Stimulated activated CD8-positive, alpha-beta memory T cell treated with anti-CD3 and anti-CD28 coated beads, Interleukin-7, amount 100 ng/mL, for 48 hours (primary cell): ENCODE results near the gene B3GNT7.
"Not testable (repeated sequence)": the region's sequence is repeated elsewhere in the genome, so short reads cannot be mapped to it uniquely, and the experiment has no call there.

Experiments used
- DNase-seq, 2 donors: peaks; one replicate each; pipeline ENCODE4 v3.0.0-alpha.2; 2020; ENCODE audit warnings: low read depth in 1 of 2; ENCODE audit errors: extremely low read depth in 1 of 2

The B3GNT7 gene

DNA sequence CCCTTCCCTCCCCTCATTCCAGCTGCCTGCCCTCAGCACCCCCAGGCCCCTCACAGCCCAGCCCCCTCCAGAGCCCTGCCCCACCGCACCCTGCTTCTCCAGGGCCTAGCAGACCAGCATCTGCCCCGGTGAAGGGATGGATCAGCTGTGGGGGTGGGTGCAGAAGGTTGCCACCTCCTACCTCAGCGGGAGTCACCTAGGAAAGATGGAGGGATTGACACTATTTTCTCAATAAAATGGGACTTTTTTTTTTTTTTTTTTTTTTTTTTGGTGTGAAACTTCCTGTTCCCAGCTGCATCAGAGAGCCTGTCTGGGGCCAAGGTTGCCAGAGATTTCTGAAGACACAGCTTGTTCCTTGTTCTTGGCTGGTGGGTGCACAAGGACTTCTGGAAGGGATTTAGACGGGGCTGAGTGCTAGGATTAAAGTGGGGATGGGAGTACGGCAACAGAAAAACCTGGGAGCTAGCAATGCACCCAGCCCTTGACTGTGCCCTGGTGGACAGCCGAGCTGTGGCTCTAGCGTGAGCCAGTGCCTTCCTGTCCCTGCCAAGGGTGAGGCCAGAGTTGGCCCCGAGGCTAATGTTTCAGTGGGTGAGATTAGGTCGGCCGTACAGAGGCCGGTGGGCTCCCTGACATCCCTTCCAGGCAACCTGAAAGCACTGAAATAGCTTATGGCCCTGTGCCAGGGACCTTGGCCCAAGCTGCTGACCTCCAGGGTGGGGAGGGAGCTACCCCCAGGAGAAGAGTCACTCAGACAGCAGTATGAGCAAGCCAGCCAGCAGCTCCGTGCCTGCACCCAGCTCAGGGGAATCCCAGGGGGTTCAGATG is 4.6 kb downstream of the B3GNT7 start:
- no peak for DNase-seq

DNA sequence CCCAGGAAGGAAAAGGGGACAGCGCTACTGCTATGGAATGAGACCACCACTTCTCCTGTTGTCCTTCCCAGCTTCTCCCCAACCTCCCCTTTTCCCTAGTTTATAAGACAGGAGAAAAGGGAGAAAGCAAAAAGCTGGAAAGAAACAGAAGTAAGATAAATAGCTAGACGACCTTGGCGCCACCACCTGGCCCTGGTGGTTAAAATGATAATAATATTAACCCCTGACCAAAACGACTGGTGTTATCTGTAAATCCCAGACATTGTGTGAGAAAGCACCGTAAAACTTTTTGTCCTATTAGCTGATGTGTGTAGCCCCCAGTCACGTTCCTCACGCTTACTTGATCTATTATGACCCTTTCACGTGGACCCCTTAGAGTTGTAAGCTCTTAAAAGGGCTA is 5.2 kb downstream of the B3GNT7 start:
- DNase-seq, result not testable (repeated sequence)

DNA sequence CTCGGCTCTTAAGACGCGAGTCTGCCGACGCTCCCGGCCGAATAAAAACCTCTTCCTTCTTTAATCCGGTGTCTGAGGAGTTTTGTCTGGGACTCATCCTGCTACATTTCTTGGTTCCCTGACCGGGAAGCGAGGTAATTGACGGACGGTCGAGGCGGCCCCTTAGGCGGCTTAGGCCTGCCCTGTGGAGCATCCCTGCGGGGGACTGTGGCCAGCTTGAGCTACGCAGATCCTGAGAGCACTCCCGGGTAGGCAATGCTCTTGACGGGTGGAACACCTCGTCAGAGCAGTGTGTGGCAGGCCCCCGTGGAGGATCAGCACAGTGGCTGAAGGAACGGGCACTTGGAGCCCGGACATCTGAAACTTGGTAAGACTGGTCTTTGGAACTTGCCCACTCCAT is 5.6 kb downstream of the B3GNT7 start:
- DNase-seq, result not testable (repeated sequence)

DNA sequence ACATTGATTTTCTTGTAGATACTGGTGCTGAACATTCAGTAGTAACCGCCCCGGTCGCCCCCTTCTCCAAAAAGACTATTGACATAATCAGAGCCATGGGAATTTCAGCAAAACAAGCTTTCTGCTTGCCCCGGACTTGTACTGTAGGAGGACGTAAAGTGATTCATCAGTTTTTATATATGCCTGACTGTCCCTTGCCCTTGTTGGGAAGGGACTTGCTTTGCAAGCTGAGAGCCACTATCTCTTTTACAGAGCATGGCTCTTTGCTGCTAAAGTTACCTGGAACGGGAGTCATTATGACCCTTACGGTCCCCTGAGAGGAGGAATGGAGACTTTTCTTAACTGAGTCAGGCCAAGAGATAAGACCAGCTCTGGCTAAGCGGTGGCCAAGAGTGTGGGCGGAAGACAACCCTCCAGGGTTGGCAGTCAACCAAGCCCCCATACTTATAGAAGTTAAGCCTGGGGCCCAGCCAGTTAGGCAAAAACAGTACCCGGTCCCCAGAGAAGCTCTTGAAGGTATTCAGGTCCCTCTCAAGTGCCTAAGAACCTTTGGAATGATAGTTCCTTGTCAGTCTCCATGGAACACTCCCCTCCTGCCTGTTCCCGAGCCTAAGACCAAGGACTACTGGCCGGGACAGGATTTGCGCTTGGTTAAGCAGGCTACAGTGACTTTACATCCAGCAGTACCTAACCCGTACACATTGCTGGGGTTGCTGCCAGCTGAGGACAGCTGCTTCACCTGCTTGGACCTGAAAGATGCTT is 8.1 kb downstream of the B3GNT7 start:
- not testable (repeated sequence) for DNase-seq

DNA sequence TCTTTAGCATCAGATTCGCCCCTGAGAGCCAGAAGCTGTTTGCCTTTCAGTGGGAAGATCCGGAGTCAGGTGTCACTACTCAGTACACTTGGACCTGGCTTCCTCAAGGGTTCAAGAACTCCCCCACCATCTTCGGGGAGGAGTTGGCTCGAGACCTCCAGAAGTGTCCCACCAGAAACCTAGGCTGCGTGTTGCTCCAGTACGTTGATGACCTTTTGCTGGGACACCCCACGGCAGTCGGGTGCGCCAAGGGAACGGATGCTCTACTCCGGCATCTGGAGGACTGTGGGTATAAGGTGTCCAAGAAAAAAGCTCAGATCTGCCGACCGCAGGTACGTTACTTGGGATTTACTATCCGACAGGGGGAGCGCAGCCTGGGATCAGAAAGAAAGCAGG is 8.7 kb downstream of the B3GNT7 start:
- DNase-seq, result not testable (repeated sequence)

DNA sequence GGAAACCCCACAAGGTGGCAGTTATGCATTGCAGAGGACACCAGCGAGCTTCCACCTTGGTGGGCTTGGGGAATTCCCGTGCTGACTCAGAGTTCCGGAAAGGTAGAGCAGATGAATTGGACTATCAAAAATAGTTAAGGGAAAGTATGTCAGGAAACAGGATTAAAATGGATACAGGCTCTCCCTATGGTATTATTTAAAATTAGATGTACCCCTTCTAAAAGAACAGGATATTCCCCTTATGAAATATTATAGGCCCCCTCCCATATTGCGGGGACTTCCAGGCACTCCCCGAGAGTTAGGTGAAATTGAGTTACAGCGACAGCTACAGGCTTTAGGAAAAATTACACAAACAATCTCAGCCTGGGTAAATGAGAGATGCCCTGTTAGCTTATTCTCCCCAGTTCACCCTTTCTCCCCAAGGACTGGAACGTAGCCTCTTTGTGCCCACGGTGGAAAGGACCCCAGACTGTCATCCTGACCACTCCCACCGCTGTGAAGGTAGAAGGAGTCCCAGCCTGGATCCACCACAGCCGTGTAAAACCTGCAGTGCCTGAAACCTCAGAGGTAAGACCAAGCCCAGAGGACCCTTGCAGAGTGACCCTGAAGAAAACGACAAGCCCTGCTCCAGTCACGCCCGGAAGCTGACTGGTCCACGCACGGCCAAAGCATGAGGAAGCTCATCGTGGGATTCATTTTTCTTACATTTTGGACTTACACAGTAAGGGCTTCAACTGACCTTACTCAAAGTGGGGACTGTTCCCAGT is 10.3 kb downstream of the B3GNT7 start:
- DNase-seq, result peak in 1 of 2 donors; percentile 29

DNA sequence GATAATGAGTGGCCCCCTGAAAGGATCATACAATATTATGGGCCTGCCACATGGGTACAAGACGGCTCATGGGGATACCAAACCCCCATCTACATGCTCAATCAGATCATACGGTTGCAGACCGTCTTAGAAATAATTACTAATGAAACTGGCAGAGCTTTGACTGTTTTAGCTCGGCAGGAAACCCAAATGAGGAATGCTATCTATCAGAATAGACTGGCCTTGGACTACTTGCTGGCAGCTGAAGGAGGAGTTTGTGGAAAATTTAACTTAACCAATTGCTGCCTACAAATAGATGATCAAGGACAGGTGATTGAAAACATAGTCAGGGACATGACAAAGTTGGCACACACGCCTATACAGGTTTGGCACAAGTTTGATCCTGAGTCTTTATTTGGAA is 12.2 kb downstream of the B3GNT7 start:
- DNase-seq, result not testable (repeated sequence)

DNA sequence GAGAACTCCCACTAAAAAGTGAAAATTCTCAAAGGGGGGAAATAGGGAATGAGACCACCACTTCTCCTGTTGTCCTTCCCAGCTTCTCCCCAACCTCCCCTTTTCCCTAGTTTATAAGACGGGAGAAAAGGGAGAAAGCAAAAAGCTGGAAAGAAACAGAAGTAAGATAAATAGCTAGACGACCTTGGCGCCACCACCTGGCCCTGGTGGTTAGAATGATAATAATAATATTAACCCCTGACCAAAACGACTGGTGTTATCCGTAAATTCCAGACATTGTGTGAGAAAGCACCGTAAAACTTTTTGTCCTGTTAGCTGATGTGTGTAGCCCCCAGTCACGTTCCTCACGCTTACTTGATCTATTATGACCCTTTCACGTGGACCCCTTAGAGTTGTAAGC is 12.8 kb downstream of the B3GNT7 start:
- DNase-seq, result not testable (repeated sequence)

DNA sequence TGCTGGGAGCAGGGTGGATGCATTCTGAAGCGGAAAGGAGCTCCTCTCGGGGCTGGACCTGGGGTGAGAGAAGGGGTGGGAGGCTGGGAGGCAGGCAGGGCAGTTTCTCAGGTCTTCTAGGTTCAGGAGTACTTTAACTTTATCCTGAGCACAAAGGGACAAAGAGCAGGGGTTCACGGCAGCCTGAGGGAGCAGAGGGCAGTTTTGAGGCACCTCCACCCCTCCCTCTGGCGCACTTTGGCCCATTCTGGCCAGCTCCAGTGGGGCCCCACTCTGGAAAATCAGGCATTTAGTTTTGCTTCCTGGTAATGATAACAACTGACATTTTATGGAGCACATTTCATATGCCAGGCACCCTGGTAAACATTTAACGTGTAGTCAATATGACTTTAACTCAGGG is 14.3 kb downstream of the B3GNT7 start:
- no peak for DNase-seq

DNA sequence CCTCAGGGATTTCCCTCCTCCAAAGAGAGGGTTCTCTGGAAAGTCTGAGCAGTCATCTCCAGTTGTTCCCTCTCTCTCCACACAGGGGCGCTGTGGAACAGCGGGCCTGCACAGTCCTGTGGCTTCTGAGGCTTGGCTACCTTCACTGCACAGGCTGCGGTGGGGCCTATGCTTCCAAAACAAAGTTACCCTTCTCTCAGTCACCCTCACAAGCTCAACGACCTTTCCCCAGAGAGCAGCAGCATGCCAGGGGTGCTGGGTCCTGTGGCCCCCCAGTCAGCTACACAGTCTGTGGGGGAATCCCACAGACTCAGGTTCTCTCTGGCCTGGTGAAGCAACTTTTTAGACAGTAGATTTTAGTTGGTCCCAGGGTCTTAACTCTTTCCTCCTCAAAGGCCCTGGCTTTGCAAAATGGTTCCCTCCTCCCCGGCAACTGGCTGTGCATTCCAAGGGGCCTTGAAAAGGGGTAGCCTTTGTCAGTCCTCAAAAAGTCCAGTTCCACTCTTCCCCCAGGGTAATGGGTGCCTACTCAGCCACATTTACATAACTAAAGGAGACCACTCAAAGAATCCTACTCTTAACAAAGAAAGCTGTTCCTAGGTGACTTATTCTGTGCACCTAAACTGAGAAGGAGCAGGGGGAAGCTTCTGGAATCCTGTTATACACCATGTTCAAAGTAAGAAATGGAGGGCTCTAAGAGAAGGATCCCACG is 14.9 kb downstream of the B3GNT7 start:
- no peak for DNase-seq

DNA sequence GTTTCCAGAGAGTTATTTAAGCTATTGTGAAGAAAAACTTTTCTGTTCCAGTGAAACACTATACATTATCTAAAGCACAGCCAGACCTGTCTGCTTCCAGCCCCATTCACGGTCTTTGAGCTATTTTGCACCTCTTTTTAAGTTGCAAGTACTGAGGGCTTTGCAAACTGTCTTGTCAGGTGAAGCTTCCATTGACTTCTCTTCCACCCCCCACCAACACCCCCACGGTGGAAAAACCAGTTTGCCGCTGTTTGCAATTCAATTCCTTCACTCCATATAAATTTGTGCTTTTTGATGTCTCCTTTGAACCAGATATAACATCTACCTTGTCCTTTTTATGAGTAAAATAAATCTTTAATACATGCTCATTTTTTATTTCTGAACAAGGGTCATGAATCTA is 15.7 kb downstream of the B3GNT7 start:
- no peak for DNase-seq

DNA sequence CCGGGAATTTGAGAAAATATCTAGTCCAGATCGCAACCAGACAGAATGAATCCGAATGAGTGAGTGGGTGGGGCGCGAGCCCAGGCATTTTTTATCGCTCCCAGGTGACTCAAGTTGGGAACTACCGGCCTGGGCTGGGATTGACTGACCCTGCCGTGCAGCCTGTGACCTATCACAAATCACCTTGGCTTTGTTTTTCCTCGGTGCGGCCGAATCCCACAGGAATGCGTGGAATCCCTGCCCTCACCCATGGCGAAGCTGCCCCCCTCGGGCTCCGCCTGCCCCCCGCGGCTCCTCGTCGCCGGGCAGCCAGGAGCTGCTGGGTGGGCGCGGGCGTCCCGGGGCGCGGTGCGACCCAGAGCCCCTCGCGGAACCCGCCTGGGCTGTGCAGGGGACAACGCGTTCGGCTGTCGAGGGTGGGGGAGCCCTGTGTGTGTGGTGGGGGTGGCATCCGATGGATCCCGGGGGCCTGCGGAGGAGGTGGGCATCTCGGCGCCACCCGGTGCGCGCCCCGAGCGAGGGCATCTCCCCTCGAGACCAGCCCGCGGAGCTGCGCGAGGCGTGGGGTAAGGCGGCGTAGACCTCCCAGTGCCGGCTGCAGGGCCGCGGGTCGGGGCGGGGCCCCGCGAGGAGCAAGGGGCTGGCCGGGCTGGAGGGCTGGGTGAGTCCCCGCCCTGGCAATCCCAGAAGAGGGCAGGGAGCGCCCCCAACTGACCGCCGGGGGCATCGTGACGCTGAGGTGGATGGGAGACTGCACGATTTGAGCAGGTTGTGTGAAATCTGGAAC is 16.5 kb downstream of the B3GNT7 start:
- peak; percentile 67 to 70 for DNase-seq

DNA sequence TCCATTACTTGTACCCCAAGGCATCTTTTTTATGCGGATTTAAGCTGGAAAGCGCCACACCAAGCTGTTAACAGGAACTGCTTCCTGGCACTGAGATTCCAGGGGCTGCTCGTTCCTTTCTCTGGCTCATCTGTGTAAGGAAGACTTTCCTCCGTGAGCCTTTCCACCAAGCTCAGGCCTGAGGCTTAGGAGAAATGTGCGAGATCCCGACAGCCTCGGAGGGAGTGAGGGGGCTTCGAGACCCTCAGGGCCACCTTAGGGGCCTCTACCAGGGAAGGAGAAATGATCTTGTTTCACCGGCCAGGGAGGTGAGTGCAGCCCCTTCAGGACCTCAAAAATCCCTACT is 17.1 kb downstream of the B3GNT7 start:
- no peak for DNase-seq

DNA sequence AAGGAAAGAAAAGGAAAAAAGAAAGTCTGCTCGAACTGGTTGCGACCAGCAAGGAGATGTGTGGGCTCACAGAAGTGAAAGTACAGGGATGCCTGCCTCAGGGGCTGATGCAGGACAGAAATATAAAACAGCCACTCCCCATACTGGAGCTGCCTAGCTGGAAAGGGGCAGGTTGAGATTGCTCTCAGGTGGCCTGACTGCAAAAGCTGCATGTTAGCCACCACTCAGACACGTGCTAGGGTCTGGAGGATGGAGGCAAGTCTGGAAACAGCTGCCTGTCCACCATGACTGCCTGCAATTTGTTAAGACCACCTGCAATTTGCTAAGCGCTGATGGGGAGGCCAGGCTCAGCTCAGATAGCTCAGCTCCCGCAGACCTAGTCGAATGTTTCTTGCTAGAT is 17.9 kb downstream of the B3GNT7 start:
- no peak for DNase-seq

DNA sequence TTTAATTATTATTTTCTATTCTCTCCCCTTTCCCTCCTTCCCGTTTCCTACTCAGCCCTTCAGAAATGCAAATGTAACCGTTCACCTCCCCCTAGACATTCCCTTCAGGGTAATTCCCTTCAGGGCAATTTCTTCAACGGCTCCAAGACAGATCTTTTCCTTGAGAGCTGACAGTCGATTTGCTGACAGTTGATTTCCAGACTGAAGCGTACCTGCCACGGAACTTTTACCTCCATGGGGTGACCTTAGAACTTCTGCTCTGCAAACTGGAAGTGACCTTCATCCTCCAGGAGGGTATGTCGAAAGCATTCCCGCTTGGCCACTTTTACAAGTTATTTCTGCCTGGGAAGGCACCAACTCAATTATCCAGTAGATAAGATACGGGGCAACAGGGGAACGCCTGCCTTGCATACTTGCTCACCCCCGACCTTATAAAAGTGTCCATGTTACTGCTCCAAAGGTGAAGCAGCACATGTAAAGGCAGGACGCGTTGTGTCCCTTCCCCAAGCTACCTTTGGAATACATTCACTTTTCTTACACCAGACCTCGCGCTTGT is 18.5 kb downstream of the B3GNT7 start:
- no peak for DNase-seq

DNA sequence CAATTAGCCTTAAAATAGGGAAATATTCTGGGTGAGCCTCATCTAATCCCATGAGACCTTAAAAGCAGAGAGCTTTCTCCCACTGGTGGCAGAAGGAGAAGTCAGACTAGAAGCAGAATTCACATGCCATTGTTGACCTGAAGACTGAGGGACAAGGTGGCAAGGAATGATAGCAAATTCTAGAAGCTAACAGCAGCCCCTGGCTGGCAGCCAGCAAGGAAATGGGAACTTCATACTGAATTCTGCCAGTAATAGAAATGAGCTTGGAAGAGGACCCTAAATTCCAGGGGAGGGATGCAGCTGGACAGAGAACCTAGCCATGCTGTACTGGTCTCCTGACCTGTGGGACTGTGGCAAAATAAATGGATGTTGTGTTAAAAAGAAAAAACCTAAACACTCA is 19.5 kb downstream of the B3GNT7 start:
- no peak for DNase-seq

DNA sequence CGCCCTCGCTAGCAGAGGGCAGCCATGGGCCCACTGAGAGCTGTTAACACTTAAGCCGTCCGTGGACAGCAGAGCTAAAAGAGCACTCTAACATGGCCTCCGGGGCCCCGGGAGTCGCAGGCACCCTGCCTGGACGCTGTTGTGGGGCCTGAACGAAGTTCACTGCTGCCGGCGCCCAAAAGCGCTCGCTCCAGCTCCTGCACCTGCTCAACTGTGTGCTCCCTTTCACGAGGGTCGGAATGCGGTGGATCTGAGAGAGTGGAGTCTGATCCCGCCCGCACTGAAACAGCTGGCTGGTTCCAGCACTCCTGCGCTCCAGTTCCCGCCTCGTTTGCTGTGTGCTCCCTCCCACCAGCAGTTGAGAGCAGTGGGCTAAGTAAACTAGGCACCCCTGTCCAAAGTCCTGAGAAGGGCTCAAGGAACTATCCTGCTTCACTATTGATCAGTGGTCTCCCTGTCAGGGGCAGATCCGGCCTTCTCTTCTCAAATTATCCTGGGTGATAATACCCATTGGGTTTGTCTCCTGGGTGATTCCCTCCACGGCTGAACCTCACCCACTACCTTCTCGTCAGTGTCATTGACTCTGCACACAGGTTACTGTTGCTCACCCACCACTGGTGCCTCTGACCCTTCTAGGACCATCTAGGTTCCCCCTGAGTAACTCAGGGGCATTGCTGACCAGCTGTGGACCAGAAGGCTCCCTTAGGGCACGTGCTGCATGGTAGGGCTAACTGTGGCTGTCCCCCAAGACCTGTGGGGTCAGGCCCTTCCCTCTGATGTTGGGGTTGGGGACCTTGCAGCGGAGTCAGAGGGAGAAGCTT is 23.5 kb downstream of the B3GNT7 start:
- no peak for DNase-seq

DNA sequence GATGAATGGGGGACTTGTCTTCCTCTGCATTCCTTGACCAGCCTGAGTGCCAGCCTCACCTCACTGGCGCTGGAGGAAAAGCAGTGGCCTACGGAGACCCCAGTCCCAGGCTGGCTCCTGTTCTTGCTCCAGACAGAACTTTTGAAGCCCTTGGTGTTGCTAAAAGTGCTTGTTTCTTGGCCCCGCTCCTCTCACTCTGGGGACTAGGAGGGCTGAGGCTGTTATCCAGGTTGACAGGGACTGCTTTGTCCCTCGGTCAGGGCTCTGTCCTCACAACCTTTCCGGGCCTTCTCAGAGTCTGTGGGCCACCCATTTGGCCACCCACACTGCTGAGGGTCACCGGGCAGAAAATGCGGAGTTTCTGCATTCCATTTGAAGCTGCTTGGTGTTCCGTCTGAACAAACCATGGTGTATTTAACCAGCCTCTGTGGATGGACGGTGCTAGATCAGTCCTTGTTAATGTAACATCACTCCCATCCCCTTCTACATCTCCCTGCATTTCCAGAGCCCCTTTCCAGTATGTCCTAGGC is 25.6 kb downstream of the B3GNT7 start:
- DNase-seq, result no peak

DNA sequence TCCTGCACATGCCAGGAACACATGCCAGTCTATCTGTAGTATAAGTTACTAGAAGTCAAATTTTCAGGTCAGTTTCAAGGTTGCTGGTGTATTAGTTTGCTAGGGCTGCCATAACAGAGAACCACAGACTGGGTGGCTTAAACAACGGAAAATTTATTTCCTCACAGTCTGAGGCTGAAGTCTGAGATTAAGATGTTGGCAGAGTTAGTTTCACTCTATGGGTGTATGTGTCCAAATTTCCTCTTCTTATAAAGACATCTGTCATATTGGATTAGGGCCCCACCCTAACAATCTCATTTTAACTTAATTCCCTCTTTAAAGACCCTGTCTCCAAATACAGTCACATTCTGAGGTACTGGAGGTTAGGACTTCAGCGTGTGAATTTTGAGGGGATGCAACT is 26.5 kb downstream of the B3GNT7 start:
- no peak for DNase-seq
